H1 (cell line): ENCODE results near the gene EHBP1. TPM values are rescaled to one million over a fixed set of nuclear protein-coding genes. Genes with fewer than 3 reads are reported as not detected.

ENCODE experiments used
- ATF3 ChIP-seq: IDR thresholded peaks from 2 replicates; pipeline ENCODE4 v1.6.1; 2011; ENCODE audit warnings: low read depth, mild to moderate bottlenecking, low read length; ENCODE audit not compliant: insufficient read depth
- CHD7 ChIP-seq: fragments of 300-600 bp; sonication (generic); IDR thresholded peaks from 2 replicates; pipeline ENCODE4 v1.7.1; 2012; ENCODE audit warnings: low read length, moderate library complexity, mild to moderate bottlenecking, inconsistent platforms; ENCODE audit not compliant: insufficient replicate concordance
- EGR1 ChIP-seq: IDR thresholded peaks from 2 replicates; pipeline ENCODE4 v1.6.1; 2011; ENCODE audit warnings: low read depth, low read length, borderline replicate concordance
- KDM4A ChIP-seq: IDR thresholded peaks from one replicate; pipeline ENCODE4 v1.7.1; 2012; ENCODE audit warnings: low read depth, mild to moderate bottlenecking, moderate library complexity, low read length, inconsistent platforms; ENCODE audit not compliant: severe bottlenecking
- NRF1 ChIP-seq: IDR thresholded peaks from 2 replicates; pipeline ENCODE4 v1.6.1; 2011; ENCODE audit warnings: mild to moderate bottlenecking, low read depth, low read length, improper control_type of control experiment
- SUZ12 ChIP-seq: fragments of 200-600 bp; sonication (generic); IDR thresholded peaks from 2 replicates; pipeline ENCODE4 v1.6.1; 2012; ENCODE audit warnings: mild to moderate bottlenecking, inconsistent platforms, low read length, moderate library complexity, mixed read lengths
- polyA plus RNA-seq, 7 experiments: library from polyadenylated mRNA; depleted of rRNA in 3 of 7; stranded (reverse) in 5 of 7; unstranded in 2 of 7; fragments of >200 nt in 5 of 7; fragments of 200-250 nt in 2 of 7; gene quantifications; 1 replicate in 5 of 7; 2 replicates in 1 of 7; 4 replicates in 1 of 7; pipeline versions ENCODE4 v1.2.1 to v1.2.3, GENCODE V29; 2011 to 2013; ENCODE audit warnings: missing spikeins in 2 of 7, mixed read lengths in 2 of 7
- total RNA-seq: library from RNA; stranded (reverse); fragmentation: NEBNext Ultra II Directional; extraction: Animal tissue kit (Norgen Biotek cat#: 25700); gene quantifications from 2 replicates; pipeline ENCODE4 v1.2.1, GENCODE V29; 2021

EHBP1 gene
- total and polyA plus RNA-seq, 2 of the 8 experiments (the other 6 are each of a cell fraction or from before 2014, with no cell fraction given): 12.0 to 64.1 TPM

GRCh38 chr2:63049211-63049969 is 343.9 kb downstream of the EHBP1 start (continued):
- no peak for TF ChIP-seq CHD7
- no peak for TF ChIP-seq NRF1
- no peak for TF ChIP-seq KDM4A
- no peak for TF ChIP-seq ATF3
- peak; percentile 23; the same call in 1 of the 2 replicates for TF ChIP-seq EGR1
- peak; percentile 70 for TF ChIP-seq SUZ12
